ENCODE measurements around the gene RPP21. TPM values are rescaled to one million over a fixed set of nuclear protein-coding genes. Genes with fewer than 3 reads are reported as not detected.

The RPP21 gene
- total and polyA plus RNA-seq, 2 donors (not counting 1 experiment from before 2014, with no cell fraction given), result 48.1 to 114 TPM

DNA sequence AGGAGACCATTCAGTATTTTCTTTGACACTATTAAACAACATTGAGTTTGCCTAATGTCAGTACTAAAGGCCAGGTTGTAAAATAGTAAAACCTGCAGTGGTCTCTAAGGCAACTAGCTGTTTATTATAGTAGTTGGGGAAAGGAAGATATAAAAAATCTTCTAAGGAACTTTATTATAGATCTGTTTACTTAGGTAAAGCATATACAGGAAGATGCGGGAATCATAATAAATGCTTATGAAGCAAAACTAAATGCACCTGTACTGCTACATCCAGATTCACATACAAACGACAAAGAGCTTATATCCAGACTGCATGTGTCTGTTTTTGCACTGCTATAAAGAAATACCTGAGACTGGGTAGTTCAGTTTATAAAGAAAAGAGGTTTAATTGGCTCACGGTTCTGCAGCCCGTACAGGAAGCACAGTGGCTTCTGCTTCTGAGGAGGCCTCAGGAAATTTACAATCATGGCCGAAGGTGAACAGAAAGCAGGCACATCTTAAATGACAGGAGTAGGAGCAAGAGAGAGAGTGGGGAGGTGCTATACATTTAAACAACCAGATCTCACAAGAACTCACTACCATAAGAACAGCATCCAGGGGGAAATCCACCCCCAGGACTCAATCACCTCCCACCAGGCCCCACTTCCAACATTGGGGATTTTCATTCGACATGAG is 26.9 kb upstream of the RPP21 start:
- Histone ChIP-seq H3K4me2 (replicated peaks; ENCODE audit: low read depth, low read length, poor library complexity, severe bottlenecking) (no peak overlapping the region), H3K27me3 (replicated peaks in 1 of 4; ENCODE audit: control extremely low read depth in 1 of 4, control insufficient read depth in 3 of 4, insufficient read depth in 4 of 4, low read length in 3 of 4) (no peaks in the 10 kb centered on the region), H3K4me3 (ENCODE audit: control extremely low read depth in 1 of 5, extremely low read depth in 1 of 5, insufficient read depth in 1 of 5, low read depth in 2 of 5, low read length in 4 of 5) (no peak overlapping the region), H3K27ac (ENCODE audit: low read length in 2 of 2) (no peak overlapping the region), H4K20me1 (ENCODE audit: control insufficient read depth, insufficient read depth, low read length, poor library complexity, severe bottlenecking) (peaks cover 88% of the 10 kb centered on the region), H3K9me3 (ENCODE audit: control extremely low read depth in 1 of 3, control insufficient read depth in 2 of 3, insufficient read depth in 1 of 3, low read length in 2 of 3) (no peaks in the 10 kb centered on the region), H3K79me2 (ENCODE audit: control insufficient read depth, insufficient read depth, low read length) (peaks cover 100% of the 10 kb centered on the region), H3K9ac (ENCODE audit: low read length) (no peak overlapping the region), H2AFZ (ENCODE audit: insufficient read depth, low read depth, low read length, poor library complexity, severe bottlenecking) (no peak overlapping the region), H3K36me3 (replicated peaks in 1 of 2; ENCODE audit: control extremely low read depth in 1 of 2, control insufficient read depth in 1 of 2, extremely low read depth in 1 of 2, insufficient read depth in 2 of 2, low read length in 1 of 2) (peaks cover 0 to 23% of the 10 kb centered on the region in 2 experiments), H3K4me1 (ENCODE audit: control insufficient read depth in 2 of 2, insufficient read depth in 2 of 2, low read length in 2 of 2) (peaks cover 10 to 16% of the 10 kb centered on the region in 2 donors)
- H3K4me3 Mint-ChIP-seq, result no peak overlapping the region
- 78% methylated on average over 2 of the region's 6 CpGs for WGBS (ENCODE audit: insufficient coverage)
- no peaks in the 10 kb centered on the region for H3K27me3 Mint-ChIP-seq
- H3K4me1 Mint-ChIP-seq, result peaks cover 46% of the 10 kb centered on the region
- ChIA-PET POLR2A (interaction anchor here (0.6 kb wide), 1 partner anchor 50 kb away, joined by 3 read pairs; no protein-coding TSS in a partner anchor), CTCF (interaction anchor here (1.6 kb wide), 1 partner anchor 8 kb away, joined by 4 read pairs; no protein-coding TSS in a partner anchor)
- TF ChIP-seq EZH2 (IDR thresholded peaks at IDR 0.05; ENCODE audit: borderline replicate concordance, insufficient read depth, low read depth, low read length, poor library complexity, severe bottlenecking), result no peak
- ATAC-seq (ENCODE audit: low read depth), result no peak
- intact Hi-C loops (cut with micrococcal nuclease), result no loop called here
- no peak for DNase-seq
- no peaks in the 10 kb centered on the region for H3K9me3 Mint-ChIP-seq (ENCODE audit: insufficient read depth)
- H3K27ac Mint-ChIP-seq, result no peak overlapping the region

DNA sequence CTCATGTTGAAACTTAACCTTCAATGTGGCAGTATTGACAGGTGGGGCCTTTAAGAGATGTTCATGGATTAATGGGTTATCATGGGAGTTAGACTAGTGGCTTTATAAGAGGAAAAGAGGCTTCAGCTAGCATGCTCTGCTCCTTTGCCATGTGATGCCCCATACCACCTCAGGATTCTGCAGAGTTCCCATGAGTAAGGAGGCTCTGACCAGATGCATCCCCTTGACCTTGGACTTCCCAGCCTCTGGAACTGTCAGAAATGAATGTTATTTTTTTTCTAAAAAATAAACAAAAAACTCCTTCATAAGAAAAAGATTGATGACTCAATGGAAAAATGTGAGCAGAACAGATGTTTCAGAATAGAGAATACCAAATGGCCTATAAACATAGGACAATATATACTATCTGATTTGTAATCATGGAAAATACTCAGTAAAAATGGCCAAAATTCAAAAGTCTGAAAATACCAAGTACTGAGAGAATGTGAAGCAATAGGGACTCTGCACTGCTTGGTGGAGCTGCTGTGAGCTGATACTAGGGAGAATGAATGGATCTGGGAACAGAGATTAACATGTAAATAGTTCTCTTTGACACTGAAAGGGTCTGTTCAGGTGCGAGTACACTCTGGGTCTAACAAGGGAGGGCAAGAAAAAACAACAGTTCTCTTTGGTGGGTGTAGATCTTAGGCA is 25.7 kb upstream of the RPP21 start:
- Histone ChIP-seq H2AFZ (ENCODE audit: insufficient read depth, low read depth, low read length, poor library complexity, severe bottlenecking) (no peak overlapping the region), H3K79me2 (ENCODE audit: control insufficient read depth, insufficient read depth, low read length) (peaks cover 100% of the 10 kb centered on the region), H3K27me3 (replicated peaks in 1 of 4; ENCODE audit: control extremely low read depth in 1 of 4, control insufficient read depth in 3 of 4, insufficient read depth in 4 of 4, low read length in 3 of 4) (no peaks in the 10 kb centered on the region), H4K20me1 (ENCODE audit: control insufficient read depth, insufficient read depth, low read length, poor library complexity, severe bottlenecking) (peaks cover 81% of the 10 kb centered on the region), H3K27ac (ENCODE audit: low read length in 2 of 2) (no peak overlapping the region), H3K4me3 (ENCODE audit: control extremely low read depth in 1 of 5, extremely low read depth in 1 of 5, insufficient read depth in 1 of 5, low read depth in 2 of 5, low read length in 4 of 5) (no peak overlapping the region), H3K36me3 (replicated peaks in 1 of 2; ENCODE audit: control extremely low read depth in 1 of 2, control insufficient read depth in 1 of 2, extremely low read depth in 1 of 2, insufficient read depth in 2 of 2, low read length in 1 of 2) (peaks cover 0 to 17% of the 10 kb centered on the region in 2 experiments), H3K9me3 (ENCODE audit: control extremely low read depth in 1 of 3, control insufficient read depth in 2 of 3, insufficient read depth in 1 of 3, low read length in 2 of 3) (no peaks in the 10 kb centered on the region), H3K4me1 (ENCODE audit: control insufficient read depth in 2 of 2, insufficient read depth in 2 of 2, low read length in 2 of 2) (peaks cover 12 to 16% of the 10 kb centered on the region in 2 donors), H3K9ac (ENCODE audit: low read length) (no peak overlapping the region), H3K4me2 (replicated peaks; ENCODE audit: low read depth, low read length, poor library complexity, severe bottlenecking) (no peak overlapping the region)
- no peak for TF ChIP-seq EZH2 (IDR thresholded peaks at IDR 0.05; ENCODE audit: borderline replicate concordance, insufficient read depth, low read depth, low read length, poor library complexity, severe bottlenecking)
- TF ChIP-seq, protein P1, sequence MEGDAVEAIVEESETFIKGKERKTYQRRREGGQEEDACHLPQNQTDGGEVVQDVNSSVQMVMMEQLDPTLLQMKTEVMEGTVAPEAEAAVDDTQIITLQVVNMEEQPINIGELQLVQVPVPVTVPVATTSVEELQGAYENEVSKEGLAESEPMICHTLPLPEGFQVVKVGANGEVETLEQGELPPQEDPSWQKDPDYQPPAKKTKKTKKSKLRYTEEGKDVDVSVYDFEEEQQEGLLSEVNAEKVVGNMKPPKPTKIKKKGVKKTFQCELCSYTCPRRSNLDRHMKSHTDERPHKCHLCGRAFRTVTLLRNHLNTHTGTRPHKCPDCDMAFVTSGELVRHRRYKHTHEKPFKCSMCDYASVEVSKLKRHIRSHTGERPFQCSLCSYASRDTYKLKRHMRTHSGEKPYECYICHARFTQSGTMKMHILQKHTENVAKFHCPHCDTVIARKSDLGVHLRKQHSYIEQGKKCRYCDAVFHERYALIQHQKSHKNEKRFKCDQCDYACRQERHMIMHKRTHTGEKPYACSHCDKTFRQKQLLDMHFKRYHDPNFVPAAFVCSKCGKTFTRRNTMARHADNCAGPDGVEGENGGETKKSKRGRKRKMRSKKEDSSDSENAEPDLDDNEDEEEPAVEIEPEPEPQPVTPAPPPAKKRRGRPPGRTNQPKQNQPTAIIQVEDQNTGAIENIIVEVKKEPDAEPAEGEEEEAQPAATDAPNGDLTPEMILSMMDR (IDR thresholded peaks at IDR 0.05), result no peak
- intact Hi-C loops (cut with micrococcal nuclease), result no loop called here
- H3K27me3 Mint-ChIP-seq, result no peaks in the 10 kb centered on the region
- no peak for ATAC-seq (ENCODE audit: low read depth)
- POLR2A ChIA-PET, result no interaction called here
- WGBS (ENCODE audit: insufficient coverage), result no CpG with 5 or more reads among the region's 1 CpG
- no peak overlapping the region for H3K27ac Mint-ChIP-seq
- CTCF ChIA-PET, result no interaction called here
- no peak for DNase-seq
- H3K4me3 Mint-ChIP-seq, result no peak overlapping the region
- peaks cover 52% of the 10 kb centered on the region for H3K4me1 Mint-ChIP-seq
- no peaks in the 10 kb centered on the region for H3K9me3 Mint-ChIP-seq (ENCODE audit: insufficient read depth)
